SK-N-SH (cell line): Measurements from ENCODE around the gene G3BP2. TPM values are rescaled to one million over a fixed set of nuclear protein-coding genes. Genes with fewer than 3 reads are reported as not detected.
A peak's percentile ranks its signal among the peaks of the same experiment; 100 is the strongest.

Source experiments
- CTCF ChIA-PET: fragments of 300-600, 350-600 bp; formaldehyde crosslinking; extraction: SDS; loops from one replicate; lab custom pipeline; 2021; lab: Yijun Ruan, JAX
- POLR2A ChIA-PET: fragments of 350-600 bp; sonication (Branson Sonifier 250); formaldehyde crosslinking; extraction: SDS; loops from one replicate; lab custom pipeline; 2020; ENCODE audit warnings: antibody characterized with exemption, inconsistent platforms; lab: Yijun Ruan, JAX
- DNase-seq: peaks from one replicate; pipeline ENCODE4 v3.0.0; 2012
- H2AFZ ChIP-seq: fragments of 200-600 bp; sonication (generic); 2 replicates; pipeline ENCODE4 v1.8.1; 2016; ENCODE audit warnings: antibody characterized with exemption, mild to moderate bottlenecking, low read depth
- H3F3A ChIP-seq: fragments of 200-600 bp; sonication (generic); replicated peaks from 2 replicates; pipeline ENCODE3; 2016; ENCODE audit warnings: antibody characterized with exemption, mild to moderate bottlenecking; ENCODE audit not compliant: insufficient read depth
- H3K27ac ChIP-seq, 2 experiments: fragments of 200-500 bp in 1 of 2; fragments of 200-600 bp in 1 of 2; sonication (Bioruptor generic) in 1 of 2; sonication (generic), shearing (Covaris generic) in 1 of 2; 2 replicates each; pipeline versions ENCODE4 v1.5.1 to v1.6.1; 2014 to 2016; ENCODE audit warnings: low read depth in 2 of 2, inconsistent platforms in 1 of 2, low read length in 1 of 2, mild to moderate bottlenecking in 1 of 2, mixed read lengths in 1 of 2
- H3K27me3 ChIP-seq: fragments of 200-600 bp; sonication (generic), shearing (Covaris generic); 2 replicates; pipeline ENCODE4 v1.6.1; 2016; ENCODE audit warnings: mixed run types; ENCODE audit not compliant: insufficient read depth
- H3K36me3 ChIP-seq, 2 experiments: fragments of 200-500 bp in 1 of 2; fragments of 200-600 bp in 1 of 2; sonication (Bioruptor generic) in 1 of 2; sonication (generic) in 1 of 2; replicated peaks in 1 of 2; 2 replicates each; pipeline versions ENCODE3 to v1.5.1; 2014 to 2016; ENCODE audit warnings: low read length in 1 of 2, mild to moderate bottlenecking in 1 of 2; ENCODE audit not compliant: insufficient read depth in 2 of 2, control insufficient read depth in 1 of 2
- H3K4me1 ChIP-seq, 2 experiments: fragments of 200-500 bp in 1 of 2; fragments of 200-600 bp in 1 of 2; sonication (Bioruptor generic) in 1 of 2; sonication (generic), shearing (Covaris generic) in 1 of 2; 2 replicates each; pipeline versions ENCODE4 v1.5.1 to v1.6.1; 2014 to 2016; ENCODE audit warnings: low read depth in 1 of 2, low read length in 1 of 2, mixed run types in 1 of 2; ENCODE audit not compliant: insufficient read depth in 2 of 2, control insufficient read depth in 1 of 2
- H3K4me2 ChIP-seq: fragments of 200-600 bp; sonication (generic), shearing (Covaris generic); 2 replicates; pipeline ENCODE4 v1.6.1; 2017; ENCODE audit warnings: mixed run types
- H3K4me3 ChIP-seq, 2 experiments: fragments of 200-500 bp in 1 of 2; fragments of 200-600 bp in 1 of 2; sonication (Bioruptor generic) in 1 of 2; sonication (generic), shearing (Covaris generic) in 1 of 2; 2 replicates each; pipeline versions ENCODE4 v1.5.1 to v1.8.1; 2014 to 2016; ENCODE audit warnings: low read depth in 2 of 2, inconsistent platforms in 1 of 2, low read length in 1 of 2, mild to moderate bottlenecking in 1 of 2, mixed read lengths in 1 of 2, moderate library complexity in 1 of 2
- H3K79me2 ChIP-seq: fragments of 200-600 bp; sonication (generic); 2 replicates; pipeline ENCODE4 v1.8.1; 2017; ENCODE audit warnings: mild to moderate bottlenecking; ENCODE audit not compliant: insufficient read depth
- H3K9ac ChIP-seq: fragments of 200-600 bp; sonication (generic); 2 replicates; pipeline ENCODE4 v1.6.1; 2017; ENCODE audit warnings: mixed run types
- H3K9me2 ChIP-seq: fragments of 200-600 bp; sonication (generic); 2 replicates; pipeline ENCODE4 v1.6.1; 2017; ENCODE audit warnings: mixed run types
- H3K9me3 ChIP-seq: fragments of 200-600 bp; sonication (generic); 2 replicates; pipeline ENCODE4 v1.6.1; 2017; ENCODE audit warnings: mixed run types, mild to moderate bottlenecking, moderate library complexity
- H4K20me1 ChIP-seq: fragments of 200-600 bp; sonication (generic); 2 replicates; pipeline ENCODE4 v1.6.1; 2017; ENCODE audit warnings: mild to moderate bottlenecking, mixed run types; ENCODE audit not compliant: insufficient read depth
- ELF1 ChIP-seq: IDR thresholded peaks from 2 replicates; pipeline ENCODE4 v1.4.0; 2012
- EP300 ChIP-seq, 2 experiments: IDR thresholded peaks; 2 replicates each; pipeline versions ENCODE4 v1.4.0 to v1.6.1; 2012; ENCODE audit warnings: borderline replicate concordance in 1 of 2, low read depth in 1 of 2, low read length in 1 of 2
- FOSL2 ChIP-seq: IDR thresholded peaks from 2 replicates; pipeline ENCODE4 v1.4.0; 2012; ENCODE audit warnings: low read depth, mild to moderate bottlenecking, moderate library complexity, borderline replicate concordance
- FOXJ3 ChIP-seq: sonication (generic); formaldehyde crosslinking; IDR thresholded peaks from 2 replicates; pipeline ENCODE4 v1.5.1; 2020; ENCODE audit warnings: mild to moderate bottlenecking, missing genetic modification reagents
- FOXM1 ChIP-seq: IDR thresholded peaks from 2 replicates; pipeline ENCODE4 v1.4.0; 2012; ENCODE audit warnings: low read depth, mild to moderate bottlenecking
- MEF2A ChIP-seq: IDR thresholded peaks from 2 replicates; pipeline ENCODE4 v1.4.0; 2012; ENCODE audit warnings: low read depth, borderline replicate concordance
- NRF1 ChIP-seq: IDR thresholded peaks from 2 replicates; pipeline ENCODE4 v1.6.1; 2012; ENCODE audit warnings: low read depth, mild to moderate bottlenecking, low read length
- POLR2AphosphoS5 ChIP-seq: IDR thresholded peaks from 2 replicates; pipeline ENCODE4 v1.6.1; 2012; ENCODE audit warnings: low read depth, low read length
- RAD21 ChIP-seq: IDR thresholded peaks from 2 replicates; pipeline ENCODE4 v1.6.1; 2012; ENCODE audit warnings: mild to moderate bottlenecking, low read length
- SMC3 ChIP-seq: IDR thresholded peaks from 2 replicates; pipeline ENCODE4 v1.6.1; 2012; ENCODE audit warnings: low read depth, low read length, improper control_type of control experiment
- YY1 ChIP-seq: IDR thresholded peaks from 2 replicates; pipeline ENCODE4 v1.4.0; 2012; ENCODE audit warnings: low read depth, mild to moderate bottlenecking
- WGBS: methylation state at CpG from one replicate; pipeline ENCODE4 v1.1.6; 2017; ENCODE audit warnings: low lambda C conversion rate; 5-methylcytosine and 5-hydroxymethylcytosine counted together
- polyA plus RNA-seq, 3 experiments: library from polyadenylated mRNA; depleted of rRNA; stranded (reverse); fragments of >200 nt; gene quantifications; 2 replicates each; pipeline ENCODE4 v1.2.3, GENCODE V29; 2012
- TF ChIP-seq, protein P1 (sequence below): fragments of 150-350 bp; IDR thresholded peaks from 2 replicates; pipeline ENCODE4 v1.6.1; 2016; ENCODE audit warnings: mild to moderate bottlenecking, low read depth, low read length
- TF ChIP-seq, protein P2 (sequence below): IDR thresholded peaks from 2 replicates; pipeline ENCODE4 v1.4.0; 2012; ENCODE audit warnings: low read depth, borderline replicate concordance
- TF ChIP-seq, protein P3 (sequence below): IDR thresholded peaks from 2 replicates; pipeline ENCODE4 v1.4.0; 2012; ENCODE audit warnings: low read depth, borderline replicate concordance

G3BP2 gene
- polyA plus RNA-seq, 1 of the 3 experiments (the other 2 are of a cell fraction), result 35.9 TPM

DNA sequence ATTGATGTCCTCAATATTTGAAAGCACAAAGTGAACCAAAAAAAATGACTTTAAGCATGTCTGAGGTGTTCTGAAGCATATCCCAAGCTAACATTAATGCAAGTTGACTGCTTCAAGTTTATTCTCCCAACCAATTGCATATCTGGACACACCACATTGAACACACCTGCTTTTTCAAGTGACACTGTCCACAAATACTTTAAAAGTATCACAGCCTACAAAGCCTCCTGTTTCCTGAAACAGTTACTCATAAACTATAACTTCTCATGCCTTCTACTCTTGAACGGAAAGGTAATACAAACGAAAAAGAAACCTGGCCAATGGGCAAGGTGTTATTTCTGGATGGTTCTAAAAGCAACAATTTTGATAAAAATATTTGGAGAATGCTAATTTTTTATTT is 44.0 kb downstream of the G3BP2 start:
- H3K4me3 ChIP-seq, result no peak overlapping the region
- WGBS, result 80% methylated on average over 2 of the region's 2 CpGs

DNA sequence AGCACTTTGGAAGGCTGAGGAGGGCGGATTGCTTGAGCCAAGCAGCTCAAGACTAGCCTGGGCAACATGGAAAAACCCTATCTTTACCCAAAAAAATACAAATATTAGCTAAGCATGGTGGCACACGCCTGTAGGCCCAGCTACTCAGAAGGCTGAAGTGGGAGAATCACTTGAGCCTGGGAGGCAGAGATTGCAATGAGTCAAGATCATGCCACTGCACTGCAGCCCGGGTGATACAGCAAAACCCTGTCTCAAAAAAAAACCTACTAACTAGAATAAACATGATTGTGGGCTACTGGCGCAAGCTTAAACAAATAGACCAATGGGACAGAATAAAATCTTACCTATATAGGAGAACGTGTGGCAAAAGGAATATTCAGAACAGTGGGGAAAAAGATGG is 50.2 kb downstream of the G3BP2 start:
- 83% methylated on average over 5 of the region's 5 CpGs for WGBS
- DNase-seq, result no peak
- peaks cover 4% of the 10 kb centered on the region for H3F3A ChIP-seq
- TF ChIP-seq ELF1, result no peak
- TF ChIP-seq SMC3, result no peak
- no peak for TF ChIP-seq NRF1
- no peak for TF ChIP-seq YY1
- TF ChIP-seq RAD21, result no peak
- TF ChIP-seq, all 33 proteins: peak for 0
- H3K4me3 ChIP-seq, result no peak overlapping the region
- H4K20me1 ChIP-seq, result no peaks in the 10 kb centered on the region
- H3K9me3 ChIP-seq, result no peaks in the 10 kb centered on the region
- H3K4me1 ChIP-seq, result no peaks in the 10 kb centered on the region
- no peaks in the 10 kb centered on the region for H3K9me2 ChIP-seq
- H2AFZ ChIP-seq, result no peak overlapping the region
- no peaks in the 10 kb centered on the region for H3K79me2 ChIP-seq
- ChIA-PET CTCF (no interaction called here), POLR2A (no interaction called here)
- H3K4me2 ChIP-seq, result no peak overlapping the region
- H3K27ac ChIP-seq, result no peak overlapping the region
- H3K9ac ChIP-seq, result no peak overlapping the region
- no peaks in the 10 kb centered on the region for H3K27me3 ChIP-seq
- no peaks in the 10 kb centered on the region for H3K36me3 ChIP-seq

More for the DNA sequence above, 44.0 kb downstream of the G3BP2 start:
- Histone ChIP-seq H2AFZ (no peak overlapping the region), H3K79me2 (no peaks in the 10 kb centered on the region), H4K20me1 (no peaks in the 10 kb centered on the region), H3K4me1 (peaks cover 0 to 5% of the 10 kb centered on the region in 2 experiments; a peak in 1 of 4 replicates), H3K27me3 (no peaks in the 10 kb centered on the region), H3K9me2 (no peaks in the 10 kb centered on the region), H3K4me2 (peak overlapping the region; percentile 91; the same call in 1 of the 2 replicates), H3K27ac (no peak overlapping the region), H3K9me3 (no peaks in the 10 kb centered on the region), H3K36me3 (no peaks in the 10 kb centered on the region), H3F3A (peaks cover 11% of the 10 kb centered on the region), H3K9ac (no peak overlapping the region)
- DNase-seq, result no peak
- CTCF ChIA-PET, result interaction anchor here (1.1 to 1.9 kb wide), 2 partner anchors 95 to 117 kb away, joined by 3 to 10 read pairs; partner anchors contain the start of gene USO1
- POLR2A ChIA-PET, result no interaction called here
- TF ChIP-seq, protein P1, sequence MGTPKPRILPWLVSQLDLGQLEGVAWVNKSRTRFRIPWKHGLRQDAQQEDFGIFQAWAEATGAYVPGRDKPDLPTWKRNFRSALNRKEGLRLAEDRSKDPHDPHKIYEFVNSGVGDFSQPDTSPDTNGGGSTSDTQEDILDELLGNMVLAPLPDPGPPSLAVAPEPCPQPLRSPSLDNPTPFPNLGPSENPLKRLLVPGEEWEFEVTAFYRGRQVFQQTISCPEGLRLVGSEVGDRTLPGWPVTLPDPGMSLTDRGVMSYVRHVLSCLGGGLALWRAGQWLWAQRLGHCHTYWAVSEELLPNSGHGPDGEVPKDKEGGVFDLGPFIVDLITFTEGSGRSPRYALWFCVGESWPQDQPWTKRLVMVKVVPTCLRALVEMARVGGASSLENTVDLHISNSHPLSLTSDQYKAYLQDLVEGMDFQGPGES, result no peak
- TF ChIP-seq, protein P2, sequence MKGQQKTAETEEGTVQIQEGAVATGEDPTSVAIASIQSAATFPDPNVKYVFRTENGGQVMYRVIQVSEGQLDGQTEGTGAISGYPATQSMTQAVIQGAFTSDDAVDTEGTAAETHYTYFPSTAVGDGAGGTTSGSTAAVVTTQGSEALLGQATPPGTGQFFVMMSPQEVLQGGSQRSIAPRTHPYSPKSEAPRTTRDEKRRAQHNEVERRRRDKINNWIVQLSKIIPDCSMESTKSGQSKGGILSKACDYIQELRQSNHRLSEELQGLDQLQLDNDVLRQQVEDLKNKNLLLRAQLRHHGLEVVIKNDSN, result no peak
- TF ChIP-seq ELF1, result no peak
- TF ChIP-seq, protein P3, sequence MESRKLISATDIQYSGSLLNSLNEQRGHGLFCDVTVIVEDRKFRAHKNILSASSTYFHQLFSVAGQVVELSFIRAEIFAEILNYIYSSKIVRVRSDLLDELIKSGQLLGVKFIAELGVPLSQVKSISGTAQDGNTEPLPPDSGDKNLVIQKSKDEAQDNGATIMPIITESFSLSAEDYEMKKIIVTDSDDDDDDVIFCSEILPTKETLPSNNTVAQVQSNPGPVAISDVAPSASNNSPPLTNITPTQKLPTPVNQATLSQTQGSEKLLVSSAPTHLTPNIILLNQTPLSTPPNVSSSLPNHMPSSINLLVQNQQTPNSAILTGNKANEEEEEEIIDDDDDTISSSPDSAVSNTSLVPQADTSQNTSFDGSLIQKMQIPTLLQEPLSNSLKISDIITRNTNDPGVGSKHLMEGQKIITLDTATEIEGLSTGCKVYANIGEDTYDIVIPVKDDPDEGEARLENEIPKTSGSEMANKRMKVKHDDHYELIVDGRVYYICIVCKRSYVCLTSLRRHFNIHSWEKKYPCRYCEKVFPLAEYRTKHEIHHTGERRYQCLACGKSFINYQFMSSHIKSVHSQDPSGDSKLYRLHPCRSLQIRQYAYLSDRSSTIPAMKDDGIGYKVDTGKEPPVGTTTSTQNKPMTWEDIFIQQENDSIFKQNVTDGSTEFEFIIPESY, result no peak
- no peak for TF ChIP-seq MEF2A
- TF ChIP-seq FOXM1, result no peak
- no peak for TF ChIP-seq POLR2AphosphoS5
- TF ChIP-seq FOXJ3 (CRISPR knock-in tag), result no peak
- TF ChIP-seq EP300 (IDR thresholded peaks at IDR 0.05; ENCODE audit: borderline replicate concordance in 1 of 2, low read depth in 1 of 2, low read length in 1 of 2), result no peak
- TF ChIP-seq FOSL2, result no peak
- TF ChIP-seq, all 33 proteins: peak for 0
